Prostate gland (tissue), 2 donors: Measurements from ENCODE around the gene FAM114A1. TPM values are rescaled to one million over a fixed set of nuclear protein-coding genes. Genes with fewer than 3 reads are reported as not detected.
"Not testable (repeated sequence)": the region's sequence is repeated elsewhere in the genome, so short reads cannot be mapped to it uniquely, and the experiment has no call there.

Experiments
- DNase-seq: peaks from one replicate; pipeline ENCODE4 v3.0.0-alpha.2; 2019; ENCODE audit warnings: low spot score
- H3K27ac ChIP-seq, 2 donors: fragments of 200-600 bp; sonication (generic); 2 replicates each; pipeline ENCODE4 v1.5.1; 2017 to 2019
- H3K27me3 ChIP-seq: fragments of 200-600 bp; sonication (generic); replicated peaks from 2 replicates; pipeline ENCODE4 v1.5.1; 2019; ENCODE audit not compliant: insufficient read depth
- H3K36me3 ChIP-seq, 2 donors: fragments of 200-600 bp; sonication (generic); 1 replicate in 1 of 2; 2 replicates in 1 of 2; pipeline versions ENCODE4 v1.5.1 to v1.8.1; 2017 to 2019
- H3K4me1 ChIP-seq: fragments of 200-600 bp; sonication (generic); replicated peaks from 2 replicates; pipeline ENCODE4 v1.5.1; 2019
- H3K4me3 ChIP-seq, 2 donors: fragments of 200-600 bp; sonication (generic); 2 replicates each; pipeline ENCODE4 v1.5.1; 2017 to 2019
- H3K9me3 ChIP-seq: fragments of 200-600 bp; sonication (generic); 2 replicates; pipeline ENCODE4 v1.5.1; 2017
- CTCF ChIP-seq, 4 experiments: fragments of 200-600 bp in 2 of 4; fragments of 450-650 bp in 2 of 4; sonication (generic) in 2 of 4; IDR thresholded peaks; 1 replicate in 3 of 4; 2 replicates in 1 of 4; pipeline ENCODE4 v1.5.1; 2016 to 2019; ENCODE audit warnings: antibody characterized with exemption in 4 of 4, mild to moderate bottlenecking in 2 of 4, moderate library complexity in 2 of 4
- POLR2A ChIP-seq: fragments of 450-650 bp; IDR thresholded peaks from one replicate; pipeline ENCODE4 v1.6.1; 2016; ENCODE audit warnings: antibody characterized with exemption, mild to moderate bottlenecking
- POLR2AphosphoS5 ChIP-seq: sonication (generic); formaldehyde crosslinking; IDR thresholded peaks from one replicate; pipeline ENCODE4 v1.6.1; 2017; ENCODE audit warnings: antibody characterized with exemption
- WGBS: methylation state at CpG from one replicate; pipeline ENCODE4 v1.1.5; 2018; 5-methylcytosine and 5-hydroxymethylcytosine counted together
- intact Hi-C: fragments of 100-400 bp; cut with DNase I; formaldehyde crosslinking; loops from one replicate; pipeline ENCODE4 v1.14.2; 2022
- total RNA-seq, 2 donors: library from RNA; depleted of rRNA; stranded (reverse); fragments of >200 nt; gene quantifications; one replicate each; pipeline ENCODE4 v1.1.0, GENCODE V29; 2016

FAM114A1 gene
- total RNA-seq, 2 donors from 2014 or later, result 117 to 118 TPM

- Histone ChIP-seq H3K9me3 (no peaks in the 10 kb centered on the region), H3K4me3 (no peak overlapping the region), H3K27me3 (no peaks in the 10 kb centered on the region), H3K27ac (no peak overlapping the region), H3K4me1 (no peaks in the 10 kb centered on the region), H3K36me3 (no peaks in the 10 kb centered on the region)
- 80% methylated on average over 4 of the region's 4 CpGs for WGBS
- TF ChIP-seq CTCF (IDR thresholded peaks at IDR 0.05) (no peak), POLR2A (no peak), POLR2AphosphoS5 (no peak)
- DNase-seq, result no peak
- intact Hi-C loops, result no loop called here
These were observed 88.4 kb downstream of the FAM114A1 start for GRCh38 chr4:38955957-38956356.

- no peaks in the 10 kb centered on the region for H3K4me1 ChIP-seq
- no peaks in the 10 kb centered on the region for H3K36me3 ChIP-seq
- 36% methylated on average over 5 of the region's 5 CpGs for WGBS
- TF ChIP-seq CTCF (IDR thresholded peaks at IDR 0.05) (no peak), POLR2AphosphoS5 (no peak), POLR2A (no peak)
- H3K9me3 ChIP-seq, result no peaks in the 10 kb centered on the region
- H3K27ac ChIP-seq, result no peak overlapping the region
- intact Hi-C loops, result no loop called here
- H3K4me3 ChIP-seq, result no peak overlapping the region
- H3K27me3 ChIP-seq, result no peaks in the 10 kb centered on the region
- DNase-seq, result no peak
These were observed 89.7 kb downstream of the FAM114A1 start for GRCh38 chr4:38957261-38957815.

- no peaks in the 10 kb centered on the region for H3K36me3 ChIP-seq
- no peak overlapping the region for H3K4me3 ChIP-seq
- H3K4me1 ChIP-seq, result no peaks in the 10 kb centered on the region
- intact Hi-C loops, result no loop called here
- no peaks in the 10 kb centered on the region for H3K27me3 ChIP-seq
- 91% methylated on average over 3 of the region's 3 CpGs for WGBS
- TF ChIP-seq POLR2A (no peak), CTCF (IDR thresholded peaks at IDR 0.05) (no peak), POLR2AphosphoS5 (no peak)
- H3K27ac ChIP-seq, result no peak overlapping the region
- no peaks in the 10 kb centered on the region for H3K9me3 ChIP-seq
- no peak for DNase-seq
These were observed 90.3 kb downstream of the FAM114A1 start for GRCh38 chr4:38957893-38958292.

- H3K27me3 ChIP-seq, result no peaks in the 10 kb centered on the region
- H3K4me1 ChIP-seq, result no peaks in the 10 kb centered on the region
- no peaks in the 10 kb centered on the region for H3K9me3 ChIP-seq
- TF ChIP-seq CTCF (IDR thresholded peaks at IDR 0.05) (no peak), POLR2AphosphoS5 (no peak), POLR2A (no peak)
- H3K36me3 ChIP-seq, result no peaks in the 10 kb centered on the region
- intact Hi-C loops, result no loop called here
- no peak for DNase-seq
- no peak overlapping the region for H3K27ac ChIP-seq
- H3K4me3 ChIP-seq, result no peak overlapping the region
- 88% methylated on average over 4 of the region's 4 CpGs for WGBS
These were observed 91.0 kb downstream of the FAM114A1 start for GRCh38 chr4:38958453-38959190.

GRCh38 chr4:38959248-38959647 is 91.6 kb downstream of the FAM114A1 start:
- H3K4me3 ChIP-seq, H3K36me3 ChIP-seq, H3K4me1 ChIP-seq, intact Hi-C loops, DNase-seq, H3K27ac ChIP-seq, H3K9me3 ChIP-seq, H3K27me3 ChIP-seq: not testable (repeated sequence)
- WGBS, result 93% methylated on average over 5 of the region's 5 CpGs
